GM12878 (cell line): ENCODE data around the gene AGPAT4.

ENCODE experiments used
- CTCF ChIP-seq, 3 experiments: IDR thresholded peaks in 2 of 3; conservative IDR thresholded peaks in 1 of 3; 2 replicates each; pipeline ENCODE4 v1.5.1; 2011; ENCODE audit warnings: low read depth in 3 of 3, low read length in 3 of 3, mild to moderate bottlenecking in 3 of 3, control low read depth in 2 of 3, moderate library complexity in 2 of 3, inconsistent platforms in 1 of 3, mixed read lengths in 1 of 3; ENCODE audit not compliant: control insufficient read depth in 2 of 3, insufficient read depth in 1 of 3; ENCODE audit errors: extremely low read depth in 1 of 3
- ETV6 ChIP-seq, 2 experiments: fragments of 450-650 bp in 1 of 2; IDR thresholded peaks in 1 of 2; conservative IDR thresholded peaks in 1 of 2; 2 replicates each; pipeline ENCODE4 v1.6.1; 2014; ENCODE audit warnings: antibody characterized with exemption in 1 of 2, borderline replicate concordance in 1 of 2, low read depth in 1 of 2, mild to moderate bottlenecking in 1 of 2, moderate library complexity in 1 of 2
- RELA ChIP-seq: fragments of 450-650 bp; IDR thresholded peaks from 2 replicates; pipeline ENCODE4 v1.8.0; 2014; ENCODE audit warnings: borderline replicate concordance; ENCODE audit not compliant: partially characterized antibody
- RFX5 ChIP-seq: IDR thresholded peaks from 2 replicates; pipeline ENCODE4 v1.6.1; 2011; ENCODE audit warnings: low read depth, low read length, improper control_type of control experiment
- SIN3A ChIP-seq: IDR thresholded peaks from 2 replicates; pipeline ENCODE4 v1.6.1; 2012; ENCODE audit warnings: low read depth, low read length, improper control_type of control experiment
- SP1 ChIP-seq: IDR thresholded peaks from one replicate; pipeline ENCODE4 v1.6.1; 2011; ENCODE audit warnings: low read depth, low read length
- USF2 ChIP-seq: IDR thresholded peaks from 2 replicates; pipeline ENCODE4 v1.6.1; 2011; ENCODE audit warnings: low read depth, low read length, improper control_type of control experiment, borderline replicate concordance
- YY1 ChIP-seq: IDR thresholded peaks from 2 replicates; pipeline ENCODE4 v1.6.1; 2011; ENCODE audit warnings: low read depth, mild to moderate bottlenecking, low read length

- TF ChIP-seq SIN3A = no peak
- no peak for TF ChIP-seq USF2
- no peak for TF ChIP-seq SP1
- no peak for TF ChIP-seq RFX5
- no peak for TF ChIP-seq YY1
- TF ChIP-seq ETV6 (conservative IDR thresholded peaks at IDR 0.05 in 1 of 2, IDR thresholded peaks at IDR 0.05 in 1 of 2; ENCODE audit: borderline replicate concordance in 1 of 2, low read depth in 1 of 2) = no peak
- no peak for TF ChIP-seq CTCF (IDR thresholded peaks at IDR 0.05 in 2 of 3, conservative IDR thresholded peaks at IDR 0.05 in 1 of 3; ENCODE audit: control insufficient read depth in 2 of 3, extremely low read depth in 1 of 3, insufficient read depth in 1 of 3, low read depth in 3 of 3, low read length in 3 of 3)
- no peak for TF ChIP-seq RELA
These were observed 104.2 kb downstream of the AGPAT4 start for GRCh38 chr6:161169696-161170095.
